Liver (tissue), 2 donors: Measurements from ENCODE around the gene RFT1.

ENCODE experiments used
- TF ChIP-seq, protein P1 (sequence below): IDR thresholded peaks from 2 replicates; pipeline ENCODE4 v1.6.1; 2016; ENCODE audit warnings: antibody characterized with exemption
- TF ChIP-seq, protein P2 (sequence below): IDR thresholded peaks from 2 replicates; pipeline ENCODE4 v1.6.1; 2016; ENCODE audit warnings: antibody characterized with exemption
- donor health status: healthy.

DNA sequence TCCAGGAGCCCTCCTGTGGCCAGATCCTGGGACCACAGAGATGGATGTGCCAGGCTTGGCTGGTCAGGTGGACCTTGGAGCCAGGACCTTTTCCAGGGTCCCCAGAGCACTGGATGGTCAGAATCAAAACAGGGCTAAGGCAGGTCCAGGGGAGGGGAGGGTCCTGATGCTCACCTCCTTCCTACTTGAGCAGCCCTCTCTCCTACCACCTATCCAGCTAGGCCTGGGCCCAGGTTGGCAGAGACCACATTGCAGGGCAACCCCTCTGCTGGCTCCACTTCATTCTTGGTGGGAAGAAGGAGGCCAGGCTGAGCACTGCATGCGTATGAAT, 55.9 kb downstream of the RFT1 start:
- TF ChIP-seq, protein P1, sequence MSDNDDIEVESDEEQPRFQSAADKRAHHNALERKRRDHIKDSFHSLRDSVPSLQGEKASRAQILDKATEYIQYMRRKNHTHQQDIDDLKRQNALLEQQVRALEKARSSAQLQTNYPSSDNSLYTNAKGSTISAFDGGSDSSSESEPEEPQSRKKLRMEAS = no peak
- TF ChIP-seq, protein P2, sequence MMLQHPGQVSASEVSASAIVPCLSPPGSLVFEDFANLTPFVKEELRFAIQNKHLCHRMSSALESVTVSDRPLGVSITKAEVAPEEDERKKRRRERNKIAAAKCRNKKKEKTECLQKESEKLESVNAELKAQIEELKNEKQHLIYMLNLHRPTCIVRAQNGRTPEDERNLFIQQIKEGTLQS = no peak
